ENCODE measurements around the gene CHPT1.
"Not testable (repeated sequence)": the region's sequence is repeated elsewhere in the genome, so short reads cannot be mapped to it uniquely, and the experiment has no call there.

Gene CHPT1

GRCh38 chr12:101697197-101697929 is at the start of gene CHPT1:
CHPT1 (plus strand) TSS chr12:101697640; CDS start chr12:101697862, 222 bp downstream.
- DNase-seq = peak; percentile 71

GRCh38 chr12:101647711-101648110 is 49.7 kb upstream of the CHPT1 start:
- no peak for DNase-seq

DNA sequence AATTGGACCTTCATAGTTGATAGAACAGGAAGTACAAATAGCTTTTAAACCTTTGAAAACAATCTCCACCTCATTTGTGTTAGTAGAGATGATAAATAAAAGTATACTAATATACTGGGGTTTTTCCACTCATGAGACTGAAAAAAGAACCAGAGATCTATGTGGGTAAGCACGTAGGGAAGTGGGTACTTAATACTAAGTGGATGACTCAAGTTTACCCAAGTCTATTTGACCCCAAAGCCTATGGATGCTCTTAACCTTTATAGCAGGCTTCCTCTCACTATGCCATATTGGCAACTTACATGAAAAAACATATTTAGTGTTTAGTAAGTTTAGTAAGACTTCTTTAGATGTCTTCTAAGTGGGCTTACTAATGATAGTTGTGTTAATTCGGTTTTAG is 49.2 kb upstream of the CHPT1 start:
- no peak for DNase-seq

DNA sequence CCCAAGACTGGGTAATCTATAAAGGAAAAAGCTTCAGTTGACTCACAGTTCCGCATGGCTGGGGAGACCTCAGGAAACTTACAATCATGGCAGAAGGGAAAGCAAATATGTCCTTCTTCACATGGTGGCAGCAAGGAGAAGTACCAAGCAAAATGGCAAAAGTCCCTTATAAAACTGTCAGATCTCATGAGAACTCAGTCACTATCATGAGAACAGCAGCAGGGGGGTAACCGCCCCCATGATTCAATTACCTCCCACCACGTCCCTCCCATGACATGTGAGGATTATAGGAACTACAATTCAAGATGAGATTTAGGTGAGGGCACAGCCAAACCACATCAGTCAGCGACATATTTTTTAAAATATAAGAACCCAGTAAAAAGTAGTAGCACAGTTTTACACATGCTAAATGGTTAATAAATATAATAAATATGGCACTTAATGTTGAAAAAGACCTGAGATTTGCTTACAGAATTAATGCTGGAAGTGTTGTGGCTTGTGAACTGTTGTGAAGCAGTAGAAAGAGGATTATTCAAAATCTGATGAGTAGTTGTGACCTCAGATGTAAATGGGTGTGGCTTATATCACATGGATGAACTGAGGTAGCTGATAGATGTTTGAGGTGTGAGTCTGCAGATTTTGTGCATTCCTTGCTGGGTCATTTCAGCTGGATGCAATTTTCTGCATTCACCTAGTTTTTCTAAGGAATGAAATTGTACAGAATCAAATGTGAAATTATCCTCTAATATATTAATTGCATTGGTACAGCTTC is 46.9 kb upstream of the CHPT1 start:
- no peak for DNase-seq

DNA sequence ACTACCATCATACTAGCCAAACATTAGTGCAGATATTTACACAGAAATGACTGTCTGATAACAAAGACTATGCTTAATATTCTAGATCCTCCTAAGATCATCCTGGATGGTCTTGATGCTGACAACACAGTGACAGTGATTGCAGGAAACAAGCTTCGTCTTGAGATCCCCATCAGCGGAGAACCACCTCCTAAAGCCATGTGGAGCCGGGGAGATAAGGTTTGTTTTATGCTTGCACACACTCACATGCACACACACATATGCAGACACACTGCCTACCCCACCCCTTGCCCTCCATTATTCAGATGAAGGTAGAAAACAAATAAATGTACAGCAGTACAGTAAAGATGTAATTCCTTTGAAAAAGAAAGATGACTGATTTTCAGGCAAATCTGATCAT is 44.4 kb upstream of the CHPT1 start:
- no peak for DNase-seq

- no peak for DNase-seq
Measured at GRCh38 chr12:101653503-101653902, 43.9 kb upstream of the CHPT1 start.

GRCh38 chr12:101654442-101654841 is 43.0 kb upstream of the CHPT1 start:
- DNase-seq = no peak

DNA sequence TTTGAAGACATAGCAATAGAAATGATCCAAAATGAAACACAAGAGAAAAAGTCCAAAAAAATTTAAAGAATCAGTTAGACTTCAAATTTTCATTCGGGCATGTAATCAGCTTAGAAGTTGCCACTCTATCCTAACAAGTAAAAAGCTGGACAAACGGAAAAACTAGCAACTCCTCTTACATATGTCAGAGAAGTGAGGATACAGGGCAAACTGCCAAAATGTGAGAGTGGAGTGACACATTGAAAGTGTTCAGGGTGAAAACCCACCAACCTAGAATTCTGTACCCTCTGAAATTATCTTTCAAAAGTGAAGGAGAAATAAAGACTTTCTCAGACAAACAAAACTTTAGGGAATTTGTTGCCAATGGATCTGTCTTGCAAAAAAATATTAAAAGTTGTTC is 42.0 kb upstream of the CHPT1 start:
- no peak for DNase-seq

GRCh38 chr12:101660662-101661061 is 36.8 kb upstream of the CHPT1 start:
- DNase-seq = not testable (repeated sequence)

GRCh38 chr12:101663298-101663697 is 34.1 kb upstream of the CHPT1 start:
- DNase-seq = no peak

DNA sequence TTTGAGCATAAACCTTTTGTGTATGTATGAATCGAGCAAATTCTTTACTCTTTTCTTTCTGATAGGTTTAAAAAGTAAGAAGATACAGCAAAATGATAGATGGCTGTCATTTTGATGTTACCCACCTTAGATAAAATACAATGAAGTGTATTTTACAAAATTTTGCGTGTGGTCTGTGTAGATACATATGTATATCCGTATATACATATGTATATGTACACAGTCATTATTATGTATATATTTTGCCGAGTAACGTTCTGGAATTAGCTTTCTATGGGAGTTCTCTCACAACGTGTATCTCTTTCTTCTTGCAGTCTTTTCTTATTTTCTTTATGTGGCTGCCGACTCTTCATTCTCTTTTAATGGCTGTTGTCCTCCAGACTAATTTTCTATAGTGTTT is 32.4 kb upstream of the CHPT1 start:
- DNase-seq = no peak

- DNase-seq = no peak
Measured at GRCh38 chr12:101666052-101666728, 31.2 kb upstream of the CHPT1 start.

DNA sequence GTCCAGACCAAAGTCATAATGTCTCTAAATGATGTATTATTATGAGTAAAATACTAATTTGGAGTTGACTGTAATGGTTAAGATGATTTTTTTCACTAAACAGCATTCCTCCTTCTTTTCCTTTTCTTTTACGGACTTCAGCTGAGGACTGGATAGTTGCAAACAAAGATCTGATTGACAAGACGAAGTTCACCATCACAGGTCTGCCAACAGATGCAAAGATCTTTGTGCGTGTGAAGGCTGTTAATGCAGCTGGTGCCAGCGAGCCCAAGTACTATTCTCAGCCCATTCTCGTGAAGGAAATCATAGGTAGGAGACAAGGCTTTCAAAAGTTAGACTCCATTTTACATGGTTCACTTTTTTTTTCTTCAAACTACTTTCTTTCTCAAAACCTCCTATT is 29.8 kb upstream of the CHPT1 start:
- DNase-seq = no peak

- DNase-seq = no peak
Measured at GRCh38 chr12:101670007-101670671, 27.3 kb upstream of the CHPT1 start.

DNA sequence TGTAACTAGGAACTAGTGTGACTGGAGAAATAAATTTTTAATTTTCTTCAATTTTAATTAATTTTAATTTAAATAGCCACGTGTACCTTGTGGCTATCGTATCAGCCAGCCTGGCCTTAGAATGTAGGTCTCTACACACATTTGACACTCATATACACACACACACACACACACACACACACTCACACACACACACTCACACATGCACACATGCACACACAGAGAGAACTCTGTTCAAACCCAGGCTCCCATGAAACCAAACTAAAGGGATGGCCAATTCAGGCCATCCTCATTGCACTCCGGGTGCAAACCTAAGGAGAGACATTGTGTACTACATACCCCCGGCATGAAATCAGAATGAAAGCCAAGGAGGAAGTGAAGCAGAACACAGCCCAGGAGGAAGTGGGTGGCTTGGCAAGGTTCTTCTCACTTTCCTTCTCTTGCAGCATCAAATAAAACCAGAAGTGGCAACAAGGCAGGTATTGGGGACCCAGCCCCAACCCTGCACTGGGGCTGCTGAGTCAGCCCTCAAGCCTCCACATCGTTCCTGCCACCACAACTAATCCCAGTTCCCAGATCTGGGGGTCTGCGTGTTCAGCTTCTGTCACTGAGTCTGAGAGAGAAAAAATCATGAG is 26.2 kb upstream of the CHPT1 start:
- DNase-seq = no peak

DNA sequence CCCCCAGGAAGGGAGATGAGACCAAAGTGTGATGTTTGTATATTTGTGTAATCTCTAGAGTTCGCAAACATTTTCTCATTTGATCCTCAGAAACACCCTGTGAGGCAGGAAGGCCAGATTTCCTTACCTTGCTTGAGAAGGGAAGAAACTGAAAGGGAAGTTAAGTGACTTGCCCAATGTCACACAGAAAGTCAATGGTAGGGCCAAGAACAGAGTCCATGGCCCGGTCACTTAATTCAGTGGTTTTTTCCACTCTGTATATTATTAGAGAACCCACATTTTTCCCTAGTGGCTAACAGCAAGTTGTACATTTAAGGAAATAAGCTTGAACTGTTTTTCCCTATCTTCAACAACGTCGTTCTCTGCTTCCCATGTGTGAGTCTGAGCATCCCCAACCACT is 25.6 kb upstream of the CHPT1 start:
- DNase-seq = no peak

DNA sequence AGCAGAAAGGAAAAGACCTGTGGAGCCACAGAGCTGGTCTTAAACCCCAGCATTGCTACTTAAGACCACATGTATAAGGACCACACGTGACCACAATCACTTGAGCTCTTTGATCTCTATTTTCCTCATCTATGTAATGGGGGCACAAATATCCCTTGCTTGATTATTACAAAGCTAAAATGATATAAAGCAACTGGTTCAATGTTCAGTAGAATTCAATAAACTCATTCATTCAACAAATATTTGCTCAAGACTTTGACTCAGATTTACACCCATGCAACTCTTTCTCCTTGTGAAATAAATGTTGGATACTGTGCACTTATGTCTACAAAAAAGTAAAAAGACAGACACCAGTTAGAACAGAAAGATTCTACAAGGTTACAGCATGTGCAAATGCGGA is 21.9 kb upstream of the CHPT1 start:
- DNase-seq = no peak

- DNase-seq = not testable (repeated sequence)
Measured at GRCh38 chr12:101676497-101676896, 20.9 kb upstream of the CHPT1 start.

DNA sequence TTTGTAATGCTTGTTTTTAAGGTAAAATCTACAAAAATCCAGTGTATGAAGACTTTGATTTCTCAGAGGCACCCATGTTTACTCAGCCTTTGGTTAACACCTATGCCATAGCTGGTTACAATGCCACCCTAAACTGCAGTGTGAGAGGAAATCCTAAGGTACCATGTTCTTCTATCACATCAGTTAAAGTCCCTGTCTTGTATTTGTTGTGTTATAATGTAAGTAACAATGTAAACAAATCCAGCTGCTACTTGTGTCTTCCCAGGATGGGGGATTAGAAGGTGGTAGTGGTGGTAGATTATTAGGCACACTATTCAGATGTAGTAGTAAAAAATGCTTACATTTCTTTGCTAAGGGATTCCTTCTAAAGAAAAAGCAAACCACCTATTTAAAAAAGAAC is 19.4 kb upstream of the CHPT1 start:
- DNase-seq = no peak

- DNase-seq = no peak
Measured at GRCh38 chr12:101680240-101680639, 17.2 kb upstream of the CHPT1 start.

GRCh38 chr12:101680647-101681046 is 16.8 kb upstream of the CHPT1 start:
- no peak for DNase-seq

DNA sequence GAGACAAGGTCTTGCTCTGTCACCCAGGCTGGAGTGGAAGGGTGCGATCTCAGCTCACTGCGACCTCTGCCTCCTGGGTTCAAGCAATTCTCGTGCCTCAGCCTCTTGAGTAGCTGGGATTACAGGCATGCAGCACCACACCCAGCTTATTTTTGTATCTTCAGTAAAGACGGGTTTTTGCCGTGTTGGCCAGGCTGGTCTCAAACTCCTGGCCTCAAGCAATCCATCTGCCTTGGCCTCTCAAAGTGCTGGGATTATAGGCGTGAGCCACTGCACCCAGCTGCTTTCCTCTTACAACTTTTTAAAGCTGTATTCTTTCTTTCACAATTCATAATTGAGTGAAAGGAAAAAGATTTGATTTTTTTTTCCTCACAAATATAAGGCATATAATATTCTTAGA is 15.8 kb upstream of the CHPT1 start:
- DNase-seq = not testable (repeated sequence)

DNA sequence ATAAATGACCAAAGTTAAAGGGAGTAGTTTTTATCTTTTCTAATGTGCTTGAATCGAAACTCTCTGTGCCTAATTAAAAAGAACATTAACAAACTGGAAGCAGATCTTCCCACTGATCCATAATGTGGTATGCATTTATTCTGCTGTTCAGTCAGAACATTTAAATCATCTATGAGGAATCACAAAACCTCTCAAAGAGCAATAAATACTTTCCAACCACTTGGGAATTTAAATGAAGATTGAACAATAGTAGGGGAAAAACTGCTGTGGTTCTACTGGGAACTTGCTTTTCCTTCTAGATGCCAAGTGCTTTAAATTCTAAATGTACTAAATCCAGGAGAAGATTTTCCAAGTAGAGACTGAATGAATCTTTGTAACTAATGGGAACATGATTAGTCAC is 12.3 kb upstream of the CHPT1 start:
- no peak for DNase-seq
